GM23248 (cell line): Measurements from ENCODE around the gene MS4A10. TPM values are rescaled to one million over a fixed set of nuclear protein-coding genes. Genes with fewer than 3 reads are reported as not detected.

ENCODE experiments used
- DNase-seq: peaks from one replicate; pipeline ENCODE4 v3.0.0-alpha.2; 2015
- H2AFZ ChIP-seq: fragments of 200-600 bp; sonication (generic); 2 replicates; pipeline ENCODE4 v1.6.1; 2016; ENCODE audit warnings: antibody characterized with exemption
- H3F3A ChIP-seq: fragments of 200-600 bp; sonication (generic); 2 replicates; pipeline ENCODE4 v1.6.1; 2016; ENCODE audit warnings: mild to moderate bottlenecking, antibody characterized with exemption, mixed run types; ENCODE audit not compliant: insufficient read depth
- H3K27ac ChIP-seq: fragments of 200-600 bp; sonication (generic); 2 replicates; pipeline ENCODE4 v1.5.1; 2016; ENCODE audit warnings: mild to moderate bottlenecking
- H3K27me3 ChIP-seq: fragments of 200-600 bp; sonication (generic); replicated peaks from 2 replicates; pipeline ENCODE4 v1.6.1; 2016; ENCODE audit warnings: mild to moderate bottlenecking; ENCODE audit not compliant: insufficient read depth
- H3K36me3 ChIP-seq: fragments of 200-600 bp; sonication (generic); 2 replicates; pipeline ENCODE4 v1.6.1; 2016; ENCODE audit warnings: low read depth, mild to moderate bottlenecking
- H3K4me1 ChIP-seq: fragments of 200-600 bp; sonication (generic); 2 replicates; pipeline ENCODE4 v1.6.1; 2016; ENCODE audit warnings: mild to moderate bottlenecking; ENCODE audit not compliant: insufficient read depth
- H3K4me2 ChIP-seq: fragments of 200-600 bp; sonication (generic); one replicate; pipeline ENCODE4 v1.6.1; 2016; ENCODE audit warnings: mild to moderate bottlenecking; ENCODE audit not compliant: unreplicated experiment
- H3K4me3 ChIP-seq: fragments of 200-600 bp; sonication (generic); 2 replicates; pipeline ENCODE4 v1.5.1; 2016; ENCODE audit warnings: mild to moderate bottlenecking
- H3K79me2 ChIP-seq: fragments of 200-600 bp; sonication (generic); 2 replicates; pipeline ENCODE4 v1.6.1; 2016; ENCODE audit warnings: mild to moderate bottlenecking; ENCODE audit not compliant: insufficient read depth
- H3K9ac ChIP-seq: fragments of 200-600 bp; sonication (generic); 2 replicates; pipeline ENCODE4 v1.6.1; 2016; ENCODE audit warnings: mild to moderate bottlenecking
- H3K9me2 ChIP-seq: fragments of 200-600 bp; sonication (generic); 2 replicates; pipeline ENCODE4 v1.6.1; 2016; ENCODE audit warnings: mixed run types, mild to moderate bottlenecking, moderate library complexity; ENCODE audit not compliant: insufficient read depth
- H3K9me3 ChIP-seq: fragments of 200-600 bp; sonication (generic); one replicate; pipeline ENCODE4 v1.6.1; 2017; ENCODE audit warnings: low read depth
- H4K20me1 ChIP-seq: fragments of 200-600 bp; sonication (generic); 2 replicates; pipeline ENCODE4 v1.6.0; 2016; ENCODE audit not compliant: insufficient read depth
- EZH2 ChIP-seq: fragments of 200-600 bp; sonication (generic); IDR thresholded peaks from 2 replicates; pipeline ENCODE4 v1.6.1; 2018; ENCODE audit warnings: antibody characterized with exemption, mild to moderate bottlenecking; ENCODE audit not compliant: insufficient read depth, poor library complexity, severe bottlenecking
- EZH2phosphoT487 ChIP-seq: fragments of 200-600 bp; sonication (generic); IDR thresholded peaks from 2 replicates; pipeline ENCODE4 v1.6.1; 2018; ENCODE audit warnings: antibody characterized with exemption, moderate library complexity, mild to moderate bottlenecking, low read depth; ENCODE audit not compliant: insufficient read depth
- WGBS, 2 experiments: methylation state at CpG; one replicate each; pipeline ENCODE4 v1.1.6; 2015 to 2017; ENCODE audit warnings: low lambda C conversion rate in 2 of 2, low coverage in 1 of 2; ENCODE audit errors: missing lambda C conversion rate in 2 of 2; 5-methylcytosine and 5-hydroxymethylcytosine counted together
- in situ Hi-C: fragments of 300-500 bp; cut with MboI; formaldehyde crosslinking; loops from 2 replicates; pipeline ENCODE4 v1.15.0; 2020
- polyA plus RNA-seq: library from polyadenylated mRNA; unstranded; fragments of >200 nt; fragmentation: Nextera tagmentation; extraction: Ambion mirVana; gene quantifications from 2 replicates; pipeline ENCODE4 v1.2.1, GENCODE V29; 2016
- total RNA-seq: library from RNA; depleted of rRNA; stranded (reverse); fragments of >200 nt; shearing (Covaris generic); gene quantifications from 2 replicates; pipeline ENCODE4 v1.2.3, GENCODE V29; 2014

The MS4A10 gene
- total and polyA plus RNA-seq, 2 experiments from 2014 or later, result not detected

GRCh38 chr11:60781981-60782316 lies 3.2 kb upstream of the MS4A10 start:
- no peak overlapping the region for H2AFZ ChIP-seq
- WGBS, 2 experiments, result 57 to 66% methylated on average over 4 of the region's 4 CpGs
- no peaks in the 10 kb centered on the region for H4K20me1 ChIP-seq
- H3K4me2 ChIP-seq, result no peak overlapping the region
- no peaks in the 10 kb centered on the region for H3K9me3 ChIP-seq
- no peaks in the 10 kb centered on the region for H3K36me3 ChIP-seq
- DNase-seq, result no peak
- H3K9me2 ChIP-seq, result no peaks in the 10 kb centered on the region
- in situ Hi-C loops, result no loop called here
- no peak overlapping the region for H3K27ac ChIP-seq
- H3K27me3 ChIP-seq, result peaks cover 21% of the 10 kb centered on the region
- no peaks in the 10 kb centered on the region for H3K79me2 ChIP-seq
- no peak overlapping the region for H3K4me3 ChIP-seq
- no peak overlapping the region for H3K9ac ChIP-seq
- H3K4me1 ChIP-seq, result peaks cover 19% of the 10 kb centered on the region
- peaks cover 15% of the 10 kb centered on the region for H3F3A ChIP-seq
- no peak for TF ChIP-seq EZH2
- TF ChIP-seq EZH2phosphoT487, result no peak

- Histone ChIP-seq H3K4me1 (peaks cover 16% of the 10 kb centered on the region), H3K9me2 (no peaks in the 10 kb centered on the region), H3K36me3 (no peaks in the 10 kb centered on the region), H3K4me2 (no peak overlapping the region), H3K4me3 (no peak overlapping the region), H3K9me3 (no peaks in the 10 kb centered on the region), H2AFZ (no peak overlapping the region), H3K27me3 (peaks cover 21% of the 10 kb centered on the region), H3K79me2 (no peaks in the 10 kb centered on the region), H3K9ac (no peak overlapping the region), H3K27ac (no peak overlapping the region), H4K20me1 (no peaks in the 10 kb centered on the region), H3F3A (peaks cover 9% of the 10 kb centered on the region; the same call in 1 of the 2 replicates)
- TF ChIP-seq EZH2 (no peak), EZH2phosphoT487 (no peak)
- DNase-seq, result no peak
- WGBS, 2 experiments, result 44 to 48% methylated on average over 12 of the region's 12 CpGs
- in situ Hi-C loops, result no loop called here
Observed at GRCh38 chr11:60782393-60783140, 2.6 kb upstream of the MS4A10 start.

GRCh38 chr11:60783141-60783484 lies 2.0 kb upstream of the MS4A10 start:
- DNase-seq, result no peak
- in situ Hi-C loops, result no loop called here
- 90 to 93% methylated on average over 7 to 8 of the region's 8 CpGs for WGBS, 2 experiments

GRCh38 chr11:60783911-60784310 lies 1.2 kb upstream of the MS4A10 start:
- 69 to 71% methylated on average over 7 of the region's 7 CpGs for WGBS, 2 experiments
- Histone ChIP-seq H3K4me3 (no peak overlapping the region), H3K27ac (no peak overlapping the region), H3K36me3 (no peaks in the 10 kb centered on the region), H3K9ac (no peak overlapping the region), H3F3A (no peaks in the 10 kb centered on the region), H3K9me3 (no peaks in the 10 kb centered on the region), H3K79me2 (no peaks in the 10 kb centered on the region), H3K27me3 (peaks cover 21% of the 10 kb centered on the region), H3K4me1 (peaks cover 12% of the 10 kb centered on the region; the same call in 1 of the 2 replicates), H3K9me2 (no peaks in the 10 kb centered on the region), H3K4me2 (no peak overlapping the region), H4K20me1 (no peaks in the 10 kb centered on the region), H2AFZ (no peak overlapping the region)
- no peak for TF ChIP-seq EZH2phosphoT487
- no peak for DNase-seq
- in situ Hi-C loops, result no loop called here

More at GRCh38 chr11:60783141-60783484, 2.0 kb upstream of the MS4A10 start:
- H3K4me3 ChIP-seq, result no peak overlapping the region
- H3F3A ChIP-seq, result peaks cover 3% of the 10 kb centered on the region; the same call in 1 of the 2 replicates
- no peak overlapping the region for H3K27ac ChIP-seq
- H3K4me1 ChIP-seq, result peaks cover 12% of the 10 kb centered on the region; the same call in 1 of the 2 replicates
- no peak overlapping the region for H3K9ac ChIP-seq
- H4K20me1 ChIP-seq, result no peaks in the 10 kb centered on the region
- H3K79me2 ChIP-seq, result no peaks in the 10 kb centered on the region
- H3K9me2 ChIP-seq, result no peaks in the 10 kb centered on the region
- peaks cover 21% of the 10 kb centered on the region for H3K27me3 ChIP-seq
- H3K4me2 ChIP-seq, result no peak overlapping the region
- H2AFZ ChIP-seq, result no peak overlapping the region
- TF ChIP-seq EZH2 (no peak), EZH2phosphoT487 (no peak)
- no peaks in the 10 kb centered on the region for H3K9me3 ChIP-seq
- no peaks in the 10 kb centered on the region for H3K36me3 ChIP-seq
